HepG2 (cell line): ENCODE results near the gene GALNT9. TPM values are rescaled to one million over a fixed set of nuclear protein-coding genes. Genes with fewer than 3 reads are reported as not detected.

Source experiments
- KIAA2018 ChIP-seq: sonication (generic); formaldehyde crosslinking; IDR thresholded peaks from 2 replicates; pipeline ENCODE4 v1.5.0; 2020; ENCODE audit warnings: mild to moderate bottlenecking, missing genetic modification reagents, borderline replicate concordance
- MED8 ChIP-seq: sonication (generic); formaldehyde crosslinking; IDR thresholded peaks from 2 replicates; pipeline ENCODE4 v1.8.1; 2023; ENCODE audit warnings: mild to moderate bottlenecking, missing genetic modification reagents; ENCODE audit not compliant: insufficient replicate concordance
- polyA plus RNA-seq, 8 experiments: library from polyadenylated mRNA; depleted of rRNA in 3 of 8; stranded (reverse) in 7 of 8; unstranded in 1 of 8; fragments of >200 nt; fragmentation: Illumina TruSeq in 4 of 8; extraction: Trizol in 4 of 8; gene quantifications; 2 replicates each; pipeline versions ENCODE4 v1.2.1 to v1.2.3, GENCODE V29; 2011 to 2016; ENCODE audit warnings: low read depth in 4 of 8, missing spikeins in 1 of 8, mixed read lengths in 1 of 8; ENCODE audit not compliant: insufficient read depth in 1 of 8
- total RNA-seq, 5 experiments: library from RNA; depleted of rRNA; stranded (reverse); fragments of >200 nt; fragmentation: Illumina TruSeq; extraction: Trizol; gene quantifications; 2 replicates each; pipeline ENCODE4 v1.2.3, GENCODE V29; 2016; ENCODE audit warnings: low read depth in 1 of 5

GALNT9 gene
- total and polyA plus RNA-seq, 2 of the 13 experiments (the other 11 are each of a cell fraction or from before 2014, with no cell fraction given), result 0.04 TPM; not detected in 1

- TF ChIP-seq KIAA2018 (CRISPR knock-in tag) (no peak), MED8 (no peak)
Observed at GRCh38 chr12:132204063-132204792, 125.2 kb downstream of the GALNT9 start (continued).
